Measurements from ENCODE around the gene SUCLA2. TPM values are rescaled to one million over a fixed set of nuclear protein-coding genes. Genes with fewer than 3 reads are reported as not detected.

The SUCLA2 gene
- polyA plus RNA-seq, 1 donor, result 58.2 TPM

- Histone ChIP-seq H3K4me1 (ENCODE audit: control insufficient read depth, insufficient read depth, low read length) (no peaks in the 10 kb centered on the region), H3K36me3 (ENCODE audit: control insufficient read depth, insufficient read depth, low read length) (peaks cover 19% of the 10 kb centered on the region), H3K9me3 (ENCODE audit: control insufficient read depth, low read depth, low read length) (no peaks in the 10 kb centered on the region), H3K4me3 (ENCODE audit: low read length) (peak overlapping the region; percentile 100), H3K27ac (ENCODE audit: low read length) (peak overlapping the region; percentile 83), H3K27me3 (ENCODE audit: control insufficient read depth, insufficient read depth, low read length) (no peaks in the 10 kb centered on the region)
- no CpG with 5 or more reads among the region's 25 CpGs for WGBS (ENCODE audit: insufficient coverage, low lambda C conversion rate)
- peak in 1 of 2 donors; percentile 46 for DNase-seq
Measured at GRCh38 chr13:48000559-48001113, 437 bp downstream of the SUCLA2 start.

GRCh38 chr13:47999973-48000372, 1.1 kb downstream of the SUCLA2 start:
- Histone ChIP-seq H3K27ac (ENCODE audit: low read length) (peak overlapping the region; percentile 83), H3K4me1 (ENCODE audit: control insufficient read depth, insufficient read depth, low read length) (no peaks in the 10 kb centered on the region), H3K36me3 (ENCODE audit: control insufficient read depth, insufficient read depth, low read length) (peaks cover 19% of the 10 kb centered on the region), H3K27me3 (ENCODE audit: control insufficient read depth, insufficient read depth, low read length) (no peaks in the 10 kb centered on the region), H3K9me3 (ENCODE audit: control insufficient read depth, low read depth, low read length) (no peaks in the 10 kb centered on the region), H3K4me3 (ENCODE audit: low read length) (peak overlapping the region; percentile 100)
- no peak for DNase-seq
- whole genome bisulfite sequencing (ENCODE audit: insufficient coverage, low lambda C conversion rate), result 17% methylated on average over 1 of the region's 5 CpGs

GRCh38 chr13:47997384-47997783, 3.7 kb downstream of the SUCLA2 start:
- DNase-seq, result no peak
- H3K27ac ChIP-seq (ENCODE audit: low read length), result no peak overlapping the region
- no peaks in the 10 kb centered on the region for H3K9me3 ChIP-seq (ENCODE audit: control insufficient read depth, low read depth, low read length)
- no peak overlapping the region for H3K4me3 ChIP-seq (ENCODE audit: low read length)
- H3K4me1 ChIP-seq (ENCODE audit: control insufficient read depth, insufficient read depth, low read length), result no peaks in the 10 kb centered on the region
- H3K27me3 ChIP-seq (ENCODE audit: control insufficient read depth, insufficient read depth, low read length), result no peaks in the 10 kb centered on the region
- H3K36me3 ChIP-seq (ENCODE audit: control insufficient read depth, insufficient read depth, low read length), result peaks cover 26% of the 10 kb centered on the region
- WGBS (ENCODE audit: insufficient coverage, low lambda C conversion rate), result 100% methylated on average over 1 of the region's 2 CpGs

- no peaks in the 10 kb centered on the region for H3K27me3 ChIP-seq (ENCODE audit: control insufficient read depth, insufficient read depth, low read length)
- H3K4me3 ChIP-seq (ENCODE audit: low read length), result no peak overlapping the region
- H3K27ac ChIP-seq (ENCODE audit: low read length), result no peak overlapping the region
- H3K36me3 ChIP-seq (ENCODE audit: control insufficient read depth, insufficient read depth, low read length), result peaks cover 25% of the 10 kb centered on the region
- WGBS (ENCODE audit: insufficient coverage, low lambda C conversion rate), result 100% methylated on average over 1 of the region's 4 CpGs
- no peaks in the 10 kb centered on the region for H3K9me3 ChIP-seq (ENCODE audit: control insufficient read depth, low read depth, low read length)
- no peak for DNase-seq
- H3K4me1 ChIP-seq (ENCODE audit: control insufficient read depth, insufficient read depth, low read length), result peaks cover 9% of the 10 kb centered on the region
Measured at GRCh38 chr13:47991859-47992258, 9.2 kb downstream of the SUCLA2 start.

GRCh38 chr13:47990920-47991466, 10.1 kb downstream of the SUCLA2 start:
- Histone ChIP-seq H3K4me1 (ENCODE audit: control insufficient read depth, insufficient read depth, low read length) (peaks cover 9% of the 10 kb centered on the region), H3K4me3 (ENCODE audit: low read length) (no peak overlapping the region), H3K27me3 (ENCODE audit: control insufficient read depth, insufficient read depth, low read length) (no peaks in the 10 kb centered on the region), H3K36me3 (ENCODE audit: control insufficient read depth, insufficient read depth, low read length) (peaks cover 26% of the 10 kb centered on the region), H3K27ac (ENCODE audit: low read length) (peak overlapping the region; percentile 12), H3K9me3 (ENCODE audit: control insufficient read depth, low read depth, low read length) (no peaks in the 10 kb centered on the region)
- DNase-seq, result peak; percentile 30 to 68
- WGBS (ENCODE audit: insufficient coverage, low lambda C conversion rate), result 100% methylated on average over 1 of the region's 2 CpGs

GRCh38 chr13:47990427-47990826, 10.6 kb downstream of the SUCLA2 start:
- Histone ChIP-seq H3K27me3 (ENCODE audit: control insufficient read depth, insufficient read depth, low read length) (no peaks in the 10 kb centered on the region), H3K4me1 (ENCODE audit: control insufficient read depth, insufficient read depth, low read length) (peaks cover 9% of the 10 kb centered on the region), H3K36me3 (ENCODE audit: control insufficient read depth, insufficient read depth, low read length) (peaks cover 30% of the 10 kb centered on the region), H3K4me3 (ENCODE audit: low read length) (no peak overlapping the region), H3K9me3 (ENCODE audit: control insufficient read depth, low read depth, low read length) (no peaks in the 10 kb centered on the region), H3K27ac (ENCODE audit: low read length) (peak overlapping the region; percentile 12)
- 60% methylated on average over 1 of the region's 1 CpG for whole genome bisulfite sequencing (ENCODE audit: insufficient coverage, low lambda C conversion rate)
- DNase-seq, result peak in 1 of 2 donors; percentile 27

- 100% methylated on average over 1 of the region's 2 CpGs for WGBS (ENCODE audit: insufficient coverage, low lambda C conversion rate)
- peaks cover 21% of the 10 kb centered on the region for H3K36me3 ChIP-seq (ENCODE audit: control insufficient read depth, insufficient read depth, low read length)
Measured at GRCh38 chr13:47983070-47983469, 18.0 kb downstream of the SUCLA2 start.

GRCh38 chr13:47976325-47976724, 24.7 kb downstream of the SUCLA2 start:
- no peak overlapping the region for H3K27ac ChIP-seq (ENCODE audit: low read length)
- DNase-seq, result no peak
- H3K4me1 ChIP-seq (ENCODE audit: control insufficient read depth, insufficient read depth, low read length), result no peaks in the 10 kb centered on the region
- no peaks in the 10 kb centered on the region for H3K9me3 ChIP-seq (ENCODE audit: control insufficient read depth, low read depth, low read length)
- WGBS (ENCODE audit: insufficient coverage, low lambda C conversion rate), result no CpG with 5 or more reads among the region's 1 CpG
- H3K36me3 ChIP-seq (ENCODE audit: control insufficient read depth, insufficient read depth, low read length), result peaks cover 16% of the 10 kb centered on the region
- H3K27me3 ChIP-seq (ENCODE audit: control insufficient read depth, insufficient read depth, low read length), result no peaks in the 10 kb centered on the region
- H3K4me3 ChIP-seq (ENCODE audit: low read length), result no peak overlapping the region

More at GRCh38 chr13:47983070-47983469, 18.0 kb downstream of the SUCLA2 start:
- no peaks in the 10 kb centered on the region for H3K27me3 ChIP-seq (ENCODE audit: control insufficient read depth, insufficient read depth, low read length)
- H3K9me3 ChIP-seq (ENCODE audit: control insufficient read depth, low read depth, low read length), result no peaks in the 10 kb centered on the region
- H3K4me1 ChIP-seq (ENCODE audit: control insufficient read depth, insufficient read depth, low read length), result no peaks in the 10 kb centered on the region
- no peak overlapping the region for H3K4me3 ChIP-seq (ENCODE audit: low read length)
- no peak for DNase-seq
- H3K27ac ChIP-seq (ENCODE audit: low read length), result no peak overlapping the region

GRCh38 chr13:47964863-47965262, 36.2 kb downstream of the SUCLA2 start:
- DNase-seq, result no peak
- no peaks in the 10 kb centered on the region for H3K9me3 ChIP-seq (ENCODE audit: control insufficient read depth, low read depth, low read length)
- no peak overlapping the region for H3K27ac ChIP-seq (ENCODE audit: low read length)
- WGBS (ENCODE audit: insufficient coverage, low lambda C conversion rate), result no CpG with 5 or more reads among the region's 3 CpGs
- H3K27me3 ChIP-seq (ENCODE audit: control insufficient read depth, insufficient read depth, low read length), result no peaks in the 10 kb centered on the region
- H3K4me3 ChIP-seq (ENCODE audit: low read length), result no peak overlapping the region
- no peaks in the 10 kb centered on the region for H3K4me1 ChIP-seq (ENCODE audit: control insufficient read depth, insufficient read depth, low read length)
- H3K36me3 ChIP-seq (ENCODE audit: control insufficient read depth, insufficient read depth, low read length), result peaks cover 38% of the 10 kb centered on the region

- no CpG with 5 or more reads among the region's 1 CpG for WGBS (ENCODE audit: insufficient coverage, low lambda C conversion rate)
- peaks cover 45% of the 10 kb centered on the region for H3K36me3 ChIP-seq (ENCODE audit: control insufficient read depth, insufficient read depth, low read length)
Measured at GRCh38 chr13:47962237-47962636, 38.8 kb downstream of the SUCLA2 start.

More at GRCh38 chr13:47962237-47962636, 38.8 kb downstream of the SUCLA2 start:
- Histone ChIP-seq H3K9me3 (ENCODE audit: control insufficient read depth, low read depth, low read length) (peaks cover 6% of the 10 kb centered on the region), H3K27ac (ENCODE audit: low read length) (no peak overlapping the region), H3K4me3 (ENCODE audit: low read length) (no peak overlapping the region), H3K4me1 (ENCODE audit: control insufficient read depth, insufficient read depth, low read length) (no peaks in the 10 kb centered on the region), H3K27me3 (ENCODE audit: control insufficient read depth, insufficient read depth, low read length) (no peaks in the 10 kb centered on the region)
- DNase-seq, result no peak

All from large intestine (tissue), 3 donors.